ENCODE results near the gene NOXRED1. TPM values are rescaled to one million over a fixed set of nuclear protein-coding genes. Genes with fewer than 3 reads are reported as not detected.

Gene NOXRED1
- total RNA-seq, 1 experiment from 2014 or later: 2.0 TPM

DNA sequence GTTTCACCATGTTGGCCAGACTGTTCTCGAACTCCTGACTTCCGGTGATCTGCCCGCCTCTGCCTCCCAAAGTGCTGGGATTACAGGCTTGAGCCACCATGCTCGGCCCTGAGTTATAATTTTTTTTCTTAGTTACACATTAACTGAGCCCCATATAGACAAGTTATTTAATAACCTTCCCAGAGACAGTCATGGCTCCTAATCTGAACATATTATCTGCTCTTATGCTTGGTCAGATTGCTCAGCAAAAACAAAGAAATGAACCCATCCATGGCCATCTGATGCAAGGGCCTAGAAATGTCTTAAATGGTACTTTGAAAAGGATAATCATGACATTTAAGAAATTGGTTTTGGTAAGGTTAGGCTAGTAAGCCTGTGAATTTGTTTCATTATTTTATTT, 33.1 kb downstream of the NOXRED1 start:
- Histone ChIP-seq H3K27me3 (ENCODE audit: insufficient read depth, low read depth) (no peaks in the 10 kb centered on the region), H3K79me2 (ENCODE audit: low read depth) (no peaks in the 10 kb centered on the region), H3K9me2 (ENCODE audit: insufficient read depth) (no peaks in the 10 kb centered on the region), H3K9me3 (ENCODE audit: insufficient read depth, low read depth) (no peaks in the 10 kb centered on the region), H4K20me1 (ENCODE audit: insufficient read depth) (no peaks in the 10 kb centered on the region), H3K36me3 (ENCODE audit: low read depth) (no peaks in the 10 kb centered on the region), H3K4me2 (no peak overlapping the region), H3K4me1 (replicated peaks; ENCODE audit: insufficient read depth) (no peaks in the 10 kb centered on the region), H3K4me3 (no peak overlapping the region), H3K27ac (no peak overlapping the region), H3F3A (ENCODE audit: insufficient read depth, low read depth) (no peaks in the 10 kb centered on the region; the same call in 1 of the 2 replicates), H2AFZ (no peak overlapping the region)
- DNase-seq: no peak
- CTCF ChIA-PET: interaction anchor here (1.0 kb wide), 1 partner anchor 74 kb away, joined by 3 read pairs; no protein-coding TSS in a partner anchor
- no peak for TF ChIP-seq EZH2 (IDR thresholded peaks at IDR 0.05; ENCODE audit: low read depth)
- TF ChIP-seq, protein P1, sequence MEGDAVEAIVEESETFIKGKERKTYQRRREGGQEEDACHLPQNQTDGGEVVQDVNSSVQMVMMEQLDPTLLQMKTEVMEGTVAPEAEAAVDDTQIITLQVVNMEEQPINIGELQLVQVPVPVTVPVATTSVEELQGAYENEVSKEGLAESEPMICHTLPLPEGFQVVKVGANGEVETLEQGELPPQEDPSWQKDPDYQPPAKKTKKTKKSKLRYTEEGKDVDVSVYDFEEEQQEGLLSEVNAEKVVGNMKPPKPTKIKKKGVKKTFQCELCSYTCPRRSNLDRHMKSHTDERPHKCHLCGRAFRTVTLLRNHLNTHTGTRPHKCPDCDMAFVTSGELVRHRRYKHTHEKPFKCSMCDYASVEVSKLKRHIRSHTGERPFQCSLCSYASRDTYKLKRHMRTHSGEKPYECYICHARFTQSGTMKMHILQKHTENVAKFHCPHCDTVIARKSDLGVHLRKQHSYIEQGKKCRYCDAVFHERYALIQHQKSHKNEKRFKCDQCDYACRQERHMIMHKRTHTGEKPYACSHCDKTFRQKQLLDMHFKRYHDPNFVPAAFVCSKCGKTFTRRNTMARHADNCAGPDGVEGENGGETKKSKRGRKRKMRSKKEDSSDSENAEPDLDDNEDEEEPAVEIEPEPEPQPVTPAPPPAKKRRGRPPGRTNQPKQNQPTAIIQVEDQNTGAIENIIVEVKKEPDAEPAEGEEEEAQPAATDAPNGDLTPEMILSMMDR (conservative IDR thresholded peaks at IDR 0.05): no peak
- BruUV-seq (replicated peaks): no TSS peak
- intact Hi-C loops (cut with micrococcal nuclease; ENCODE audit: unreplicated experiment): no loop called here
- POLR2A ChIA-PET (ENCODE audit: unreplicated experiment): interaction anchor here (0.7 kb wide), 1 partner anchor 38 kb away, joined by 5 read pairs; no protein-coding TSS in a partner anchor

DNA sequence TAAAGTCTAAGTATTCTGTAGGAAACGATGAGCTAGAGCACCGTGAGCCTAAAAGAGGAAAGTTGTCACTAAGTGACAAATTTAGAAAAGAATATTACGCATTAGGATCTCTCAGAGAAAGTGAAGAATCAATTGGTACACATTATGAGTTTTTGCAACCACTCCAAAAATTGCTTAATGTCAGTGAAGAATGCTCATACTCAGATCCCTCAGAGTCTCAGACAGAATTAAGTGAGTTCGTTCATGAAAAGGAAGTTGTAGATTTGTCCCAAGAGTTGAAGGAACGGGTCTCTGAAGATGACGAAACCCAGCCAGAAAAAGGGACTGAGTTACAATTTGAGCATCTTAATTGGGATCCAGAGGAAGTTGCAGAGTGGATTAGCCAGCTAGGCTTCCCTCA, 44.6 kb downstream of the NOXRED1 start:
- intact Hi-C loops (cut with micrococcal nuclease; ENCODE audit: unreplicated experiment): no loop called here
- DNase-seq: no peak

DNA sequence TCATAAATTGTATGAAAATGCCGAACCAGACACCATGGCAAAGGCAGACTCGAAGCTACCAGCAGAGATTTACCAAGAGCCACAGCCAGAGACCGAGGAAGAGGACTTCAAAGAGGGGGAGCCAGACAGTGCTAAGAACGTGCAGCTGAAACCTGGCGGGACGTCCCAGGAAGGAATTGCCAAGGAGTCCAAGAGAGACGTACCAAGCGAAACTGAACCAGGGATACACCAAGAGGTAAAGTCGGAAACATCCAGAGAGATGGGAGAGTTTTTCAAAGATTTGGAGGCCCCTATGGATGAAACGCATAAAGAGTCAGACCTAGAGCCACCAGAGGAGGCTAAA, 45.9 kb downstream of the NOXRED1 start:
- Histone ChIP-seq H3K79me2 (ENCODE audit: low read depth) (peaks cover 28% of the 10 kb centered on the region), H3K4me3 (peak overlapping the region; percentile 82), H3K36me3 (ENCODE audit: low read depth) (no peaks in the 10 kb centered on the region), H3K9me3 (ENCODE audit: insufficient read depth, low read depth) (no peaks in the 10 kb centered on the region), H3F3A (ENCODE audit: insufficient read depth, low read depth) (no peaks in the 10 kb centered on the region; the same call in 1 of the 2 replicates), H3K4me2 (peak overlapping the region; percentile 88), H4K20me1 (ENCODE audit: insufficient read depth) (no peaks in the 10 kb centered on the region), H3K27ac (no peak overlapping the region), H3K9me2 (ENCODE audit: insufficient read depth) (no peaks in the 10 kb centered on the region), H2AFZ (peak overlapping the region; percentile 99), H3K4me1 (replicated peaks; ENCODE audit: insufficient read depth) (peaks cover 19% of the 10 kb centered on the region), H3K27me3 (ENCODE audit: insufficient read depth, low read depth) (no peaks in the 10 kb centered on the region)
- TF ChIP-seq, protein P1 (conservative IDR thresholded peaks at IDR 0.05): no peak
- no peak for TF ChIP-seq EZH2 (IDR thresholded peaks at IDR 0.05; ENCODE audit: low read depth)
- DNase-seq: no peak
- ChIA-PET CTCF (interaction anchor here (0.7 to 1.5 kb wide), 2 partner anchors 56 to 62 kb away, joined by 3 to 11 read pairs; no protein-coding TSS in a partner anchor), POLR2A (ENCODE audit: unreplicated experiment) (interaction anchor here (0.6 to 1.5 kb wide), 4 partner anchors 53 to 214 kb away, joined by 4 to 10 read pairs (median 6); partner anchors contain the start of gene GSTZ1)
- intact Hi-C loops (cut with micrococcal nuclease; ENCODE audit: unreplicated experiment): loop anchor here (1.0 kb wide), 2 partner anchors 56 to 80 kb away; partner anchors contain the start of genes GSTZ1 and VIPAS39
- TSS peak; percentile 56 for BruUV-seq (replicated peaks)

More for the DNA sequence above, 44.6 kb downstream of the NOXRED1 start:
- TF ChIP-seq, protein P1 (conservative IDR thresholded peaks at IDR 0.05): no peak
- TF ChIP-seq EZH2 (IDR thresholded peaks at IDR 0.05; ENCODE audit: low read depth): no peak
- no peaks in the 10 kb centered on the region for H4K20me1 ChIP-seq (ENCODE audit: insufficient read depth)
- no peaks in the 10 kb centered on the region; the same call in 1 of the 2 replicates for H3F3A ChIP-seq (ENCODE audit: insufficient read depth, low read depth)
- no peaks in the 10 kb centered on the region for H3K27me3 ChIP-seq (ENCODE audit: insufficient read depth, low read depth)
- no peaks in the 10 kb centered on the region for H3K9me3 ChIP-seq (ENCODE audit: insufficient read depth, low read depth)
- H3K9me2 ChIP-seq (ENCODE audit: insufficient read depth): no peaks in the 10 kb centered on the region
- no peaks in the 10 kb centered on the region for H3K36me3 ChIP-seq (ENCODE audit: low read depth)
- no peak overlapping the region for H3K4me2 ChIP-seq
- CTCF ChIA-PET: no interaction called here
- H3K27ac ChIP-seq: no peak overlapping the region
- peaks cover 19% of the 10 kb centered on the region for H3K4me1 ChIP-seq (replicated peaks; ENCODE audit: insufficient read depth)
- no peak overlapping the region for H2AFZ ChIP-seq
- H3K79me2 ChIP-seq (ENCODE audit: low read depth): peaks cover 23% of the 10 kb centered on the region
- BruUV-seq (replicated peaks): no TSS peak
- no peak overlapping the region for H3K4me3 ChIP-seq
- POLR2A ChIA-PET (ENCODE audit: unreplicated experiment): no interaction called here

Data from PC-9 (cell line).